Caco-2 (cell line): ENCODE data around the gene NEGR1. TPM values are rescaled to one million over a fixed set of nuclear protein-coding genes. Genes with fewer than 3 reads are reported as not detected.
A peak's percentile ranks its signal among the peaks of the same experiment; 100 is the strongest.

ENCODE experiments used
- BruUV-seq: library from RNA; stranded (reverse); fragments of 400-500 nt; replicated peaks from 2 replicates; lab custom pipeline; 2021; lab: Mats Ljungman, UMichigan
- CTCF ChIA-PET: fragments of 300-600 bp; sonication (Branson Sonifier 250); formaldehyde crosslinking; loops from one replicate; lab custom pipeline; 2022; ENCODE audit warnings: antibody characterized with exemption; lab: Charles Lee
- POLR2A ChIA-PET: fragments of 300-600 bp; sonication (Branson Sonifier 250); formaldehyde crosslinking; loops from one replicate; lab custom pipeline; 2022; ENCODE audit warnings: antibody characterized with exemption; lab: Charles Lee
- DNase-seq, 2 experiments: peaks; one replicate each; pipeline versions ENCODE4 v3.0.0 to v3.0.0-alpha.2; 2020 to 2022
- H3K27me3 ChIP-seq: replicated peaks from 2 replicates; pipeline ENCODE4 v1.6.0; 2011; ENCODE audit warnings: low read length; ENCODE audit not compliant: control insufficient read depth, insufficient read depth
- H3K36me3 ChIP-seq: 2 replicates; pipeline ENCODE4 v1.5.1; 2011; ENCODE audit warnings: low read length; ENCODE audit not compliant: control insufficient read depth, insufficient read depth
- H3K4me1 ChIP-seq: fragments of 250-450 bp; sonication (Bioruptor Pico); 2 replicates; pipeline ENCODE4 v1.5.1; 2020; ENCODE audit warnings: mild to moderate bottlenecking
- H3K4me3 ChIP-seq: 2 replicates; pipeline ENCODE4 v1.5.1; 2011; ENCODE audit warnings: low read depth, mild to moderate bottlenecking, control low read depth, low read length
- H3K9me3 ChIP-seq: fragments of 250-450 bp; sonication (Bioruptor Pico); 2 replicates; pipeline ENCODE4 v1.5.1; 2020; ENCODE audit warnings: mild to moderate bottlenecking, moderate library complexity
- H3K27ac Mint-ChIP-seq: one replicate; pipeline ENCODE4 v1.8.0; 2022; ENCODE audit warnings: mixed read lengths; ENCODE audit not compliant: unreplicated experiment
- H3K27me3 Mint-ChIP-seq: one replicate; pipeline ENCODE4 v1.8.0; 2022; ENCODE audit warnings: mixed read lengths; ENCODE audit not compliant: insufficient read depth, unreplicated experiment
- H3K36me3 Mint-ChIP-seq: one replicate; pipeline ENCODE4 v1.8.0; 2022; ENCODE audit warnings: mild to moderate bottlenecking, mixed read lengths; ENCODE audit not compliant: insufficient read depth, unreplicated experiment
- H3K4me1 Mint-ChIP-seq: one replicate; pipeline ENCODE4 v1.8.0; 2022; ENCODE audit warnings: low read depth, mixed read lengths; ENCODE audit not compliant: unreplicated experiment
- H3K4me3 Mint-ChIP-seq: one replicate; pipeline ENCODE4 v1.8.0; 2022; ENCODE audit warnings: mild to moderate bottlenecking, moderate library complexity, mixed read lengths; ENCODE audit not compliant: unreplicated experiment
- H3K9me3 Mint-ChIP-seq: one replicate; pipeline ENCODE4 v1.8.0; 2022; ENCODE audit warnings: mixed read lengths; ENCODE audit not compliant: unreplicated experiment
- intact Hi-C: fragments of 100-400 bp; cut with micrococcal nuclease; formaldehyde crosslinking; loops from one replicate; pipeline ENCODE4 v1.10.0; 2022; ENCODE audit not compliant: unreplicated experiment
- total RNA-seq: library from RNA; stranded (reverse); gene quantifications from 2 replicates; pipeline ENCODE4 v1.2.3, GENCODE V29; 2022
- TF ChIP-seq, protein P1 (sequence below), 2 experiments: fragments of 200-600 bp in 1 of 2; IDR thresholded peaks; 1 replicate in 1 of 2; 2 replicates in 1 of 2; pipeline versions ENCODE4 v1.5.1 to v1.8.0; 2011 to 2022; ENCODE audit warnings: antibody characterized with exemption in 1 of 2, control low read depth in 1 of 2, inconsistent platforms in 1 of 2, low read depth in 1 of 2, low read length in 1 of 2, mild to moderate bottlenecking in 1 of 2, moderate library complexity in 1 of 2; ENCODE audit not compliant: insufficient read depth in 1 of 2, severe bottlenecking in 1 of 2, unreplicated experiment in 1 of 2

NEGR1 gene
- total RNA-seq, 1 experiment from 2014 or later, result not detected

DNA sequence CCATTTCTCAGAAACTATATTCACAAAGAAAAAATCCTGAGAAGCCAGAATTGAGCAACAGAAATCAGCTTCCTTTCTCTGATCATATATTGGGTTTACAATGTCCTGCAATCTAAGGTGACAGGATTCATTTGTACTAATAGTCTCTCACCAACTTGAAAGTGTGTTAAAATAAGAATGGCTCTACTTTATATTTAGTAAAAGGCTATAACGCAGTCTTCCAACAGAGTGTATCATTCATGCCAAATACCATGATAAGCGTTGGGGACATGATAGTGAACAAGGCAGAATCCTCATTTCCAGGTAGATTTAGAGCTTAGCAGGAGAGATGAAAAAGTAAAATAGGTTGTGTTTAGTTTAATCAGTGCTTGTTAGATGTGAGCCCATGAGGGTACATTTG is 682.3 kb downstream of the NEGR1 start:
- Mint-ChIP-seq H3K4me1 (no peaks in the 10 kb centered on the region), H3K27me3 (no peaks in the 10 kb centered on the region), H3K36me3 (no peaks in the 10 kb centered on the region), H3K9me3 (no peaks in the 10 kb centered on the region), H3K27ac (no peak overlapping the region), H3K4me3 (no peak overlapping the region)
- Histone ChIP-seq H3K4me3 (no peak overlapping the region), H3K27me3 (no peaks in the 10 kb centered on the region), H3K9me3 (no peaks in the 10 kb centered on the region), H3K36me3 (no peaks in the 10 kb centered on the region), H3K4me1 (no peaks in the 10 kb centered on the region)
- no TSS peak for BruUV-seq
- TF ChIP-seq, protein P1, sequence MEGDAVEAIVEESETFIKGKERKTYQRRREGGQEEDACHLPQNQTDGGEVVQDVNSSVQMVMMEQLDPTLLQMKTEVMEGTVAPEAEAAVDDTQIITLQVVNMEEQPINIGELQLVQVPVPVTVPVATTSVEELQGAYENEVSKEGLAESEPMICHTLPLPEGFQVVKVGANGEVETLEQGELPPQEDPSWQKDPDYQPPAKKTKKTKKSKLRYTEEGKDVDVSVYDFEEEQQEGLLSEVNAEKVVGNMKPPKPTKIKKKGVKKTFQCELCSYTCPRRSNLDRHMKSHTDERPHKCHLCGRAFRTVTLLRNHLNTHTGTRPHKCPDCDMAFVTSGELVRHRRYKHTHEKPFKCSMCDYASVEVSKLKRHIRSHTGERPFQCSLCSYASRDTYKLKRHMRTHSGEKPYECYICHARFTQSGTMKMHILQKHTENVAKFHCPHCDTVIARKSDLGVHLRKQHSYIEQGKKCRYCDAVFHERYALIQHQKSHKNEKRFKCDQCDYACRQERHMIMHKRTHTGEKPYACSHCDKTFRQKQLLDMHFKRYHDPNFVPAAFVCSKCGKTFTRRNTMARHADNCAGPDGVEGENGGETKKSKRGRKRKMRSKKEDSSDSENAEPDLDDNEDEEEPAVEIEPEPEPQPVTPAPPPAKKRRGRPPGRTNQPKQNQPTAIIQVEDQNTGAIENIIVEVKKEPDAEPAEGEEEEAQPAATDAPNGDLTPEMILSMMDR (IDR thresholded peaks at IDR 0.05; ENCODE audit: insufficient read depth in 1 of 2, low read depth in 1 of 2, low read length in 1 of 2, severe bottlenecking in 1 of 2, unreplicated experiment in 1 of 2), result no peak
- ChIA-PET CTCF (no interaction called here), POLR2A (no interaction called here)
- DNase-seq, result no peak
- intact Hi-C loops, result no loop called here

GRCh38 chr1:71599306-71599705 is 683.0 kb downstream of the NEGR1 start:
- Mint-ChIP-seq H3K9me3 (no peaks in the 10 kb centered on the region), H3K27ac (no peak overlapping the region), H3K27me3 (no peaks in the 10 kb centered on the region), H3K36me3 (no peaks in the 10 kb centered on the region), H3K4me3 (no peak overlapping the region), H3K4me1 (no peaks in the 10 kb centered on the region)
- Histone ChIP-seq H3K4me1 (no peaks in the 10 kb centered on the region), H3K4me3 (no peak overlapping the region), H3K9me3 (no peaks in the 10 kb centered on the region), H3K36me3 (no peaks in the 10 kb centered on the region), H3K27me3 (no peaks in the 10 kb centered on the region)
- TF ChIP-seq, protein P1 (IDR thresholded peaks at IDR 0.05; ENCODE audit: insufficient read depth in 1 of 2, low read depth in 1 of 2, low read length in 1 of 2, severe bottlenecking in 1 of 2, unreplicated experiment in 1 of 2), result no peak
- CTCF ChIA-PET, result no interaction called here
- BruUV-seq, result no TSS peak
- POLR2A ChIA-PET, result no interaction called here
- intact Hi-C loops, result no loop called here
- no peak for DNase-seq

- H3K27me3 Mint-ChIP-seq, result no peaks in the 10 kb centered on the region
- H3K36me3 Mint-ChIP-seq, result no peaks in the 10 kb centered on the region
- TF ChIP-seq, protein P1 (IDR thresholded peaks at IDR 0.05; ENCODE audit: insufficient read depth in 1 of 2, low read depth in 1 of 2, low read length in 1 of 2, severe bottlenecking in 1 of 2, unreplicated experiment in 1 of 2), result no peak
- POLR2A ChIA-PET, result no interaction called here
- peak in 1 of 2 experiments; percentile 1 for DNase-seq
- H3K36me3 ChIP-seq, result no peaks in the 10 kb centered on the region
- no peak overlapping the region for H3K4me3 Mint-ChIP-seq
- H3K9me3 ChIP-seq, result no peaks in the 10 kb centered on the region
- H3K4me1 Mint-ChIP-seq, result no peaks in the 10 kb centered on the region
- no peaks in the 10 kb centered on the region for H3K27me3 ChIP-seq
- H3K4me1 ChIP-seq, result no peaks in the 10 kb centered on the region
- CTCF ChIA-PET, result no interaction called here
- BruUV-seq, result no TSS peak
- H3K27ac Mint-ChIP-seq, result no peak overlapping the region
- no peak overlapping the region for H3K4me3 ChIP-seq
- no peaks in the 10 kb centered on the region for H3K9me3 Mint-ChIP-seq
- intact Hi-C loops, result no loop called here
Observed at GRCh38 chr1:71593523-71593922, 688.8 kb downstream of the NEGR1 start.
